Activated CD8-positive, alpha-beta memory T cell treated with anti-CD3 and anti-CD28 coated beads, Interleukin-2, amount 50 U/mL, for 24 hours (primary cell): ENCODE data around the gene ARFGEF3.

ENCODE experiments used
- DNase-seq: peaks from one replicate; pipeline ENCODE4 v3.0.0-alpha.2; 2020; ENCODE audit errors: extremely low read depth

ARFGEF3 gene

DNA sequence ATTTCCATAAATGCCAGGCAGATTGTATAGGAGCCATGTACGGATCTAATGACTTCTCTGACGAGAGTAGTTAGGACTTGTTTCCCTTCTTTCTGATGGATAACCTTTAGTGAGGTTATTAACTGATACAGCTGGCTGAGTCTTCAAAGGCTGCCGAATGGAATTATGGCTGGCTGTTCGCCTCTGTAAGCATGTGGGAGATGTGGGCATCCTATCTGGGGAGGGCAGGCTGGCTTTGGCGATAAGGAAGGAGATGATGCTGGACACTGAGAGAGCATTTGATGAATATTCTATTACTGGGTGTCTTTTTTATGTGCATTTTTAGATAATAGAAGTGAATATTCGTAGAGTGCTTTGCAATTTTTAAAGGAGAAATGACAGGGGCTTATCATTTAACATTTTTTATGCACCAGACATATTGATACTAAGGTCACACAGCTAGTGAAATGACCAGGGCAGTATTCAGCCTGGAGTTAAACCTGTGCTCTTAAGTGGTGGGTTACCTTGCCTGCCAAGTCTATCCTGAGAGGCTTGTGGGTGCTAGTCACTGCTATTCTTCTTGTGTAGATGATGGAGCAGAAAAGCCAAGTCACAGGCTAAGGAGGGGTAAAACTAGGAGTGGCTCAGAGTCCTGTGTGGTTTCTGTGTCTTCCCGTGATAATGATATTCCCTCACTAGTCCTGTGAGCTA lies 53.5 kb downstream of the ARFGEF3 start:
- DNase-seq: no peak

DNA sequence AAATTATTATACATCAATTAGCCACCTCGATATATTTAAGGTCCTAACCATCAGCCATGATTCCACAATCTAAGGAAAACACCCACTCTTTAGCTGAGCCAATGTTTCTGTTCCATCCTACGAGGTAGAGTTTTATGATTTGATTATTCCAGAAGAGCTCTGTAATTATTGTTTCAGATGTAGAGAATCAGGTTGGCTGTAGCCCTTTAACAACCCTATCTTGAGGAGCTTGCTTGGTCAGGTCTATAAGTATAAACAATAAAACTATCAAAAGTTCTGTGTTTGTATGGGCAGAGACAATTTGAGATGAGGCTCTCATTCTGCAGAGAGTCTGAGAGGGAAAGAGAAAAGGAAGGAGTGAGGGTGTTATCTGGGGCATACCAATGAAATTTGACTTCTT lies 56.7 kb downstream of the ARFGEF3 start, which contains the start of gene PBOV1:
Gene PBOV1 (minus strand): TSS at position 43 of the 400 bp plus-strand sequence. CDS start 96 bp downstream, outside the sequence.
- no peak for DNase-seq

DNA sequence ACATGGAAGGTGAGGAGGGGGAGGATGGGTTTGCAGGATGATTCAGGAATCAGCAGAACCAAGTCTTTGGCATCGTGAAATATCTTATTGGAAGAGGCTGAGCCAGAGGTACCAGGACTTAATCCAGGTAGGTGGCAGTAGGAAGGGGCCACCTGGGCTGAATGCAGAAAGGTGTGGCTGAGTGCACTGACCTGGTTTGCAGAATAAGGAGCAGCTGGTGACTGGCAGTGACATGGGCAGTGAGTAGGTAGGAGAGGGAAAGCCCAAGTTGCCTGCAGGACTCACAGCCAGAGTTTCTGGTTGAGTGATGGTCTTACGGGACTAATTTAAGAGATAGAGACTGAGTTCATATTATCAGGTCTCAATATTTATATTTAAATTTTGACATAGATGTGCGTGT lies 57.7 kb downstream of the ARFGEF3 start:
- DNase-seq: no peak

DNA sequence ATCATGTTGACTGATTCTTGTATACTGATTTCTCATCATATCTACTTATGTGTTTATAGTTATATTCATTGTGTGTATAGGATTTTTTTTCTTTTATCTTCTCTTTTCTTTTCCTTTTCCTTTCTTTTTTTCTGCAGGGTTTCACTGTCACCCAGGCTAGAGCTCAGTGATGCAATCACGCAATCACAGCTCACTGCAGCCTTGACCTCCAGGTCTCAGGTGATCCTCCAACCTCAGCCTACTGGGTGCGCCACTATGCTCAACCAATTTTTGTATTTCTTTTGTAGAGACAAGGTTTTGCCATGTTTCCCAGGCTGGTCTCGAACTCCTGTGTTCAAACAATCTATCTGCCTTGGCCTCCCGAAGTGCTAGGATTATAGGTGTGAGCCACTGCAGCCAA lies 58.2 kb downstream of the ARFGEF3 start:
- DNase-seq: no peak

DNA sequence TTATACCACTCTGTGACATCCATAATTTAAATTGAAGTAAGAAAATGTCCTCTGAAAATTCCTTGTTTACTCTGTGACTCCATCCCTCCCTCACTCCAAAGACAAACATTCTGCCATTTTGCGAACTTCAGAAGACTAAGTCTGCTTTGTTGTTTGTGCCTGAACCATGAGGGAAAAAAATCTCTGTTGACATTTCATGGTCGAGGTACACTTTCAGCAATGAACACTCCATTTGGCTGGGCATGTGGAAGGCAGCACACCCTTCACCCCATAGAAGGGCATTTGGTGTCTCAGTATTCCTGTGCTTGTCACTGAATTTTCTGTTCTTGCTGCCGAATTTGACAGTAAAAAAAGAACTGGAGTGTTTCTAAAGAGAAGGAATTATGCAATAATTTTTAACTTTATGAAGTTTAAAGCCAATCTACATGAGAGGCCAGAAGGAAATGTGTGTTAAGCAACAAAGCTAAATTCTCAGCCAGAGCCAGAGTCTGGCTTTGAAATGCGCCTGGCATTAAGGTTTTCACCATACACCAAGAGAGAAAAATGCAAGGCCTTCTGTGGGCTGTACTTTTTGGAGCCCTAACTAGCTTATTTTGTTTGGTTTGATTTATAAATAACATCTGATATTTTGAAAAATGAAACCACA lies 61.3 kb downstream of the ARFGEF3 start:
- DNase-seq: no peak

DNA sequence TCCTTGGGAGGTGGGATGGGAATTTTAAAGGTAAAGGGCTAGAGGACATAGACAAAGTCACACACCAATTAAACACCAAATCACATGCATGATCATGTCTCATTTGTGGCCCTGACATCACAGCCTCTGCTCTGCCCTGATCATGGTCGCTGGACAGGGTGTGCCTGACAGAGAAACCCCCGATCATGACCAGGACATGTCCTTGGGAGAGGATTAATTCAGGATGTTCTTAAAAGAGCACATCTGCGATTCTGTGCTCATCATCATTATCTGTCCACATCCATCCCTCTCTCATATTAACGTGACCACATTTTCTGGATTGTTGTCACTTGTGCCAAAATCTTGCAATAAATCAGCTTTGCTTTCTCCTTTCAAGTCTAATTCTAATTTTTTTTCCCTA lies 64.2 kb downstream of the ARFGEF3 start:
- no peak for DNase-seq

DNA sequence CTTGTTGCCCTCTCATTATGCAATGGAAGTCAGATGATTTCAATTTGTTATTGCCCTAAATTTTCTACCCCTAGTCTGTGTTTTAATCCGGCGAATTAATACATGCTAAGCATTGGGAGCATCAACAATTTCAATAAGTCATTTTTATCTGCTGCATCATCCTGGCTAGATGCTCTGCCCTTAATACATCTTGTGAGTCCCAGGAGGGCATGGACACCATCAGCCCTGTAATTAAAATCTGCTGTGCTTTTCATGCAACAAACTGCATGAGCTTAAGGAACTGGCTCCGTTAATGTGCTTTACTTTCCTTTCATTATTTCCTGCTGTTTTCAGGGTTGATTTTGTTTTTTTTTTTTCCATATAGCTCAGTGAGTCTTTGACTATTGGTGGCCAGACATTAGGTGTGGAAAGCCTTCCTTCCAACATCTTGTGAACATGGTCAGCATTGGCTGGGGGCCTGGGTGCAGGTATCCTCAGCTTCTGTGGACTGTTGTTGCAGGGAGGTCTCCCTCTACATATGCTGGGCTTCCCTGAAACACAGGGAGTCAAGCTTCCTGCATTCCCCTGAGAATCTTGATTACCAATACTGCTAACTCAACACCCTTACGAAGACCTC lies 65.1 kb downstream of the ARFGEF3 start:
- DNase-seq: no peak

DNA sequence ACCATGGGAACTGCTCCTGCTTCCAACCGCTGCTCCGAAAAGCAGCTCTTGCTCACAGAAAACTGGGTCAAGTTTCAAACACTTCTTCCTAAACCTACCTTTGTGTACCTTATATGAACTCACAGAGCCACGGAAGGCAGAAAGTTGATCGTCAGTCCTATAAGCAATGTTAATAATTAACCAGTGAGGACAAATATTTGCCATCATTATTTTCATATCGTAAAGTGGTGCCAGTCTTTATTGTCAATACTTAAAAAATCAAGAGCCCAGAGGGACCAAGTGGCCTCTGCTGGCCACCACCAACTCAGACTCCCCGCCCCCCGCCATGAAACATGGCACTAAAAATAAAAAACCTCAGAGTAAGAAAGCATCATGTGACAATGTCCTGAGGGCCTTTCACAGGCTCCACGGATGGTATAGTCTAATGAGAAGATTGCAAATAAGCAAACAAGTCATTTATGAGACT lies 65.6 kb downstream of the ARFGEF3 start:
- DNase-seq: no peak

DNA sequence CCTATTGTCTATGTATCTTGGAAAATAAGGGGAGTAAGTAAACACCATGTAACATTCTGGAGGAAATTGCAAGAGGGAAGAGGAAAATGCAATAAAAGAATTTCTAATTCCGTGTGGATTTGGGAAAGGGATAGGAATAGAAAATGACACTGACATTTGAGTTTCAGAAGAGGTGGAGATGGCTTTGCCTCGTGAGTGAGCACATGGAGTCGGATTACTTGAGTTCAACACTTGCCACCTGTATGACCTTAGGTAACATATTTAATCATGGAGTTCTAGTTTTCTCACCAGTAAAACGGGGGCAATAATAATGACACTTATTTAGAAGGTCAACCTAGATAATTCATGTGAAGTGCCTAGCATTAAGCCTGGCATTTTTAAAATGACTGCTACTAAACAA lies 67.3 kb downstream of the ARFGEF3 start:
- no peak for DNase-seq

DNA sequence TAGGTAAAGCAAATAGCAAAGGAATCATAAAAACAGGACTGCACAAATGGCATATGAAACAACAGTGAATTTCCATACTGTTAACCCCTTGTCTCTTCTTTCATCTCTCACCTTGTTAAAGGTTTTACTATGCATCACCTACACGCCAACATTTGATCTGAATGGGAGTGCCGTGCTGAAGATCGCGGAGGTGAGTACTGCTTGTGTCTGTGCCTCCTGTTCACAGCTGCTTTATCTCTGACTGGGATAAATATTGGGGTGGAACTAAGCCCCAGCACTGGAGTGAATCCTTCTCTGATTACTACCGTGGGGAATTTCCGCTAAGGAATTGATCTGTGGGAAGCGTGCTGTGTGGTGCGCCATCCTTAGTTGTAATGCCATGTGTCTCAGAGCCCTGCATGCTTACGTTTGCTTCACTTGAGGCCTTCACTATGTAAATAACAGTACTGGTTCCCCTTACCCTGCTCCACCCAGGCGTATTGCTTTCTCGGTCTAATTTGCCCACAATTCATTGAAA lies 68.0 kb downstream of the ARFGEF3 start:
- DNase-seq: no peak

DNA sequence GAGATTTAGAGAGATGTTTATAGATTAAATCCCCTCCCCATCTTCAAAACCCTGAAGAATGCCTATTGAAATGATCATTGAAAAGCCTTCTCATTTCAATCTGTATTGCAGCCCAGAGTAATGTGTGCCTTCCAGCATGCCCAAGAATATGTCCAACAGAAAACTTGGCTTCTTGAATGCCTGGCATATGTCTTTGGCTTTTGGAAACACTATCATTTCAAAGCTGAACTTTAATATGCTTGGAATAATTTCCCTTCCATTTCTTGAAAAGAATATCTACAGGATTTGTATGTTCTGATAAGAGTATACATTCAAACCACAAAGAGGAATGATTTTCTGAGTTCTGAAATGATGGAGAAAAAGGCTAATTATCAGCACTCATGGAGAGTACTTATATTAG lies 68.5 kb downstream of the ARFGEF3 start:
- no peak for DNase-seq

DNA sequence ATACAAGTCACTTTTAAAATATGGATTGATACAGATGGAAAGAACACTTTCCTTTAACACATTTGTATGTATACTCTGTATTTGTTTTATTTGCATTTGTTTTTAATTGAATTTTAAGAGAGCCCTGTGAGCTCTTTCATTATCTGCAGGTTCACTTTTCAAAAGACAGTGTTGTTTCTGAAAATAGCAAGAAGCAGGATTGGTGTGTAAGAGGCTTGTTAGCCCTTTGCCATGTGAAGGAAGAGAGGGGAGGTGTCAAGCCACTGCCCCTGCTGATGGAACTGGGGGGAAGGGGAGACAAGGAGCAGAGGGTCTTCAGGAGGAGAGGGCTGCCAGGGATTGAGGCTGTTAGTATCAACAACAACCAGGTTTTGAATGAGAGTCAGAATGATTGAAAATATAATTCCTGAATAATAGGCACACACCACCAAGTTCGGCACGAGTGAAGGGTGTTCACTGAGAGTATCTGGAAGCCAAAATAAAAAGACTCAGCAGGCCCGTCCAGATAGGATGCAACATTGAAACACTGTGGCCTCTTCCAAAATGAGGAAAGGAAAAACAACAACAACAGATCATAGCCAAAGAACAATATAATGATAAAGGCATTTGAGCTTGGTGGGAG lies 69.1 kb downstream of the ARFGEF3 start:
- DNase-seq: no peak

DNA sequence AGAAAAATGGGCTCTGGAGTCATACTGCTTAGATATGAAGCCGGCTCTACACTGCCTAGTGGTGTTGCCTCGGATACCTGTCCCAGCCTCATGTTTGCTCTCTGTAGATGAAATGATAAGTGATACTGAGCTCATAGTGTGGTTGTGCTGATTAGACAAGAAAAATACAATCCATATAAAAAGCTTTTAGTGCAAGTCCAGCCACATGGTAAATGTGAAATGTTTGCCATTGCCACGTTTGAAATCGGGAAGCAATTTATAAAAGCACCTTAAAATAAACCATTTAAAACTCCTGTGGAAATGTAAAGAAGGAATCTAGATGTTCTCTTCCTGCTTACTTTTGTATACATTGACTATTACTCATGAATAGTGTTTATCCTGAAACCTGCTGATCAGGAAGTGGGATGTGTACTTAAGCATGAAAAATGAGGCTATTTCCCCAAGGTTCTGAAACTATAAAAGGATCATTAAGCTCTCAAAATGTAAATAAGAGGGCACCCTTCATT lies 69.7 kb downstream of the ARFGEF3 start:
- no peak for DNase-seq

DNA sequence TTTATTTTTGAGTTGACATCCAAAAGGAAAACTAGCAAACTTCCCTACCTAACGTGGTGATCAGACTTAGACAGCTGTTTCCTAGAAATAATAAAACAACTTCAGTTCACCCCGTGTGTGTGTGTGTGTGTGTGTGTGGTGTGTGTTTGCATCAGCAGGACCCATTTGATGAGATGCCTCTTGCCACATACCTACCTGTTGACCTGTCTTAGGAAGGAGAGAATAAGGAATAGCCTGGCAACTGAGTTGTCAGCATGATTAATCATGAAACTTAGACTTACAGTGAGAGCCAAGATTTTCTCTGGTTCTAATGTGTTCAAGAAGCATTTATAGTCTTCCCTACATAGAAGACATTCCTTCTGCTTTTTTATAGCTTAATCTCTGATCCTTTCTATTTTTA lies 72.6 kb downstream of the ARFGEF3 start:
- no peak for DNase-seq

DNA sequence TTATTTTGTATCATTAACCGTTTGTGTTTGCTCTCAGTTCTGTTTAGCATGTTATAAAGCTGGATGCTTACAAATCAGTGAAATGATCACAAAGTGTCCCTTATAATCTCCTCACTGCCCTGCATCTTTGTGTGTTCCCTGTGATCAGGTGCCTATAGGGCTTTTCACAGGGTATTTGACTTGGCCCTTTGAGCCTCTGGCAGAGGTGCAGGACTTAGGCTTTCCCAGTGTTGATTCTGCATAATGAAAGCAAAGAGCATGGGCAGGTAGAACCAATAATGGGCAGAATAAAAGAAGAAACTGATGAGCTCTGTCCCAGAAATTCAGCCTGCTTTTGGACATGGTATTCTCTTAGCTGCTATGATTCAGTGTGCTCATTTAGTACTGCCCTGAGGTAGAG lies 73.5 kb downstream of the ARFGEF3 start:
- DNase-seq: no peak

DNA sequence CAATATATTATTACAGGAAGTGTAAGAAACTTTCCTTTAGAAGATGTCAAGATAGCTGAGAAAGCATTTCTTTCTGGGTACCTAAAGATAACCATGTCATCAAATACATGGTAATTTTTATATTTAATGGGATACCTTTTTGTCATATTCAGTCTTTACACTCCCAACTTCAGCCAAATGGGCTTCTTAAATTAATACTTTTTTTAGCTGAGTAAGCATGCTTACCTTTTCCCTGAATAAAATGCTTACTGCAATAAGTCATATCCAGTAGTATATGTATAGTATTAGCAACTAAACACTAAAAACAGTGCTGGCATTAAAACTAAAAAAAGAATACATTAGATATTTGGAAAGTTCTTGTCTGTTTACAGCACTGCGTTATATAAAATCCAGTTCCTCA lies 74.0 kb downstream of the ARFGEF3 start:
- no peak for DNase-seq

DNA sequence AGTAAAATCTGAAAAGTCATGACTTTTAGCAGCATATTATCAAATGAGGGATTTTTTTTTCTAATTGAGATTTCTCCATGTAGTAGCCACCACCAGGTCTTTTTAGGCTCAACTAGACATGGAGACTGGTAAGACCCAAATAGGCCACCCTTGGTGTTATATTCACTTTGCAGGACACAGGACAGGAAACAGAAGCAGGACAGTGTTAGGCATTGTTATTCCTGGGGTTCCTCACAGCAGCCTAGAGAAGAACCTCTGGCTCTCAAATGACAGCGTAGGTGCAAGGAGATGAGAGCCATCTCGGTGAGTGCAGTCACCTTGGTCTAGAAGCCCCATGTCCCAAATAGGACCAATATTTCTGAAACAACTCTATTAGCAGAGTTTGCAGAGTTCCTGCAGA lies 75.7 kb downstream of the ARFGEF3 start:
- no peak for DNase-seq

DNA sequence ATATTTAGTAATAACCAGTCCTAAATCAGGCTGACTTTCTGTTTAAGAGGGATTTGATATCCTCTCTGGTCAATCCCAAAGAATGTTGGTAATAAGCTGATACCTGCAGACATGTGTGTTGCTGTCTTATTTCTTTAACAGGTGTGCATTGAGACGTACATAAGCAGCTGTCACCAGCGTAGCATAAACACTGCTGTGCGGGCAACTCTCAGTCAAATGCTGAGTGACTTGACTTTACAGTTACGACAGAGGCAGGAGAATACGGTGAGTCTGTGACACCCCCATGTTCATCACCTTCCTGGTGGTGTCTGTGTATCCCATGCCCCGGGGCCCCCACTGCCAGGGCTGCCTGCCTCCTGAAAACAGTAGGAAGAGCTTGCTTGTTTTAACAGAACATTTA lies 76.6 kb downstream of the ARFGEF3 start:
- DNase-seq: no peak

DNA sequence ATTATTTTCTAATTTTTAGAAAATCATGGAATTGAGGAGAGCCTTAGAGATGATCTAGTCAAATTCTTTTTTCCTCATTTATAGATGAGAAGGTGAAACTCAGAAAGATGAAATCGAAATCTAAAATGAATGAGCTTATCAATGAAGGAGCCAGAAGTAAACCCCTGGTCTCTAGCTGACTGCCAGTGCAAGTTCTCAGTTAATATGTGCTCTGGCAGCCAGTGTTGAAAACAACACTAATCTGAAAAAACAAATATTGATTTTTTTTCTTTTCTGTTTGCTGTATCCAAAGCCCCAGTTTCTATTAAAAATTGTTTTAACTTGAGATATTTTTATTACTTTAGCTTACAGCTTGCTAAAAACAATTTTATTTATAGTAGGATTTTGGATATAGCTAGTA lies 78.0 kb downstream of the ARFGEF3 start:
- DNase-seq: no peak

DNA sequence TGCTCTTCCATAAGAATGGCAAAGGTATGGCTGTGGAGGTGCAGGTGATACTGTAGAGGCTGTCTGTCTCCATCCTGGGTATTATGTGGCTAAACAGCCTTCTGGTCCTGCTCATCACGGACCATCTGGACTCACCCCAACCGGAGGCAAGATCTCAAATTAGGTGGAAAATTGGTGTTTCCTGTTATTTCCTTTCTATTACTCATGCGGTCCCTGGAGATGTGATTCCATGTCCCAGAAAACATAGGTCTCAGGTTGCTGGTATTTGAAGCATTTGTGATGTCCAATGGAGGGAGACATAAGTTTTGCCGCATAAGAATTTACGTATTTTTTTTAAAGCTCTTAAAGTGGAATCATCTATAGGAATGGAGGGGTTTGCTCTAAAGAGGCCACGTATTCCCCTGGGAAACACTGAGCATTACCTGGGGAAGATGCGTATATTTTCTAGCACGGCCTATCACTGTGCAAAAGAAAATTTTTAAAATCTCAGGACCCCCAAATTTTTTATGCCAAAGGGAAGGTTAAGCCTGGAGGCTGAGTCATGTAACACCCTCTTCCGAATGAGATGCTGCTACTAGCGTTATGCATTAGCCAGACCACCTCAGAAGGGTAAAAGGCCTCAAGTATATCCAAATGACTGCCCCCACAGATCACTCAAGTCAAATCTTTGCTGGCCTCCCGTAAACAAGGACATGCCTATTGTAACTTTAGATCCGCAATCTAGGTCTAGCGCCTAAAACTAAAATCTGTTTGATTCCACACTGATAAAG lies 78.9 kb downstream of the ARFGEF3 start:
- DNase-seq: no peak

DNA sequence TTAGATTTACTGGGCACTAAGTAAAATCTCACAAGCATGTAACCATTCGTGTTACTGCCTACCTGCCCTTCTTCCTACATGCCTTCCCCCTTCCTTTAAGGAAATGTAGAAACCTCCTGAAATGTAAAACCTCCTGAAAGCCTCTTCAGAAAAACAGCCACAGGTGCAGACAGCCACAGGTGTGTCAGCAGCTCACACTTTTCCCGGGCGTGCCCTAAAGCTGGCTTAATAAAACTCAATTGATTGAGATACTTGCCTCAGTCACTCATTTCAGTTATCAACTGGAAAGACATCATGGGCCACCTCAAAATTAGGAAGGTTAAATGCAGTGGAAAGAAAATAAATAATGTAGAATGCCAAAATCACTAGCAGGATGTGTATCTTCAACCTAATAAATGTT lies 79.6 kb downstream of the ARFGEF3 start:
- no peak for DNase-seq

DNA sequence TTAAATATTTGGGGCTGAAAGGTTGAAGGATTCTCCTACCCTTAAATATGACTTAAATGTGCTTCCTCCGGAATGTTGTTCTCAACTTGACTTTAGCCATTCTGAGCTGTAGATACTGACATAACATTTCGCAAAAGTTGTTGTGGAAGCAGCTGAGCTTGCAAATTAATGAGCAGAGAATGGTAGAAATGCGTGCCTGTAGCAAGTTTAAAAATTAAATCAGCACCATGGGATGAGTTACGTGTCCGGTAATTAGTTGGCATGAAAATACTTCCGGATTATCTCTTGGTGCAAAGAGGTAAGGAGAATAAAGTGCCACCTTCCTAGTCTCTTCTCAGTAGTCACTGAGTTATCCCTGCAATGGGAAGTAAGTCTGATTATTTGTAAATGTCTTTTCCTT lies 80.2 kb downstream of the ARFGEF3 start:
- DNase-seq: no peak
